IMR-90 (cell line): ENCODE data around the gene NAB2. TPM values are rescaled to one million over a fixed set of nuclear protein-coding genes. Genes with fewer than 3 reads are reported as not detected.

Source experiments
- ATAC-seq: fragments of 200-7000 bp; cut with Tn5 transposase; 2 replicates; pipeline ENCODE4 v1.9.1; 2020; ENCODE audit warnings: low read depth, mild to moderate bottlenecking, moderate library complexity
- BruUV-seq: library from RNA; stranded (reverse); fragments of 400-500 nt; replicated peaks from 2 replicates; lab custom pipeline; 2021; lab: Mats Ljungman, UMichigan
- CTCF ChIA-PET: fragments of 300-600 bp; formaldehyde crosslinking; extraction: SDS; loops from one replicate; lab custom pipeline; 2021; ENCODE audit warnings: antibody characterized with exemption; lab: Yijun Ruan, JAX
- POLR2A ChIA-PET: fragments of 300-600 bp; sonication (Branson Sonifier 250); formaldehyde crosslinking; loops from one replicate; lab custom pipeline; 2022; ENCODE audit warnings: antibody characterized with exemption; ENCODE audit not compliant: unreplicated experiment; lab: Charles Lee
- DNase-seq: peaks from one replicate; pipeline ENCODE4 v3.0.0; 2013
- H2AFZ ChIP-seq: replicated peaks from 2 replicates; pipeline ENCODE3; 2013; ENCODE audit warnings: low read length, mild to moderate bottlenecking; ENCODE audit not compliant: poor library complexity
- H2AK5ac ChIP-seq: 2 replicates; pipeline ENCODE4 v1.6.1; 2013; ENCODE audit warnings: low read depth, low read length, inconsistent platforms
- H2AK9ac ChIP-seq: replicated peaks from 2 replicates; pipeline ENCODE3; 2013; ENCODE audit warnings: mild to moderate bottlenecking, low read depth, low read length, moderate library complexity; ENCODE audit not compliant: poor library complexity
- H2BK120ac ChIP-seq: 2 replicates; pipeline ENCODE4 v1.6.1; 2013; ENCODE audit warnings: low read depth, low read length, inconsistent platforms
- H2BK15ac ChIP-seq: 3 replicates; pipeline ENCODE4 v1.6.1; 2013; ENCODE audit warnings: low read depth, low read length, inconsistent platforms
- H2BK20ac ChIP-seq: 2 replicates; pipeline ENCODE4 v1.6.1; 2013; ENCODE audit warnings: low read depth, mild to moderate bottlenecking, inconsistent platforms, low read length, moderate library complexity
- H2BK5ac ChIP-seq: 2 replicates; pipeline ENCODE4 v1.6.1; 2013; ENCODE audit warnings: mild to moderate bottlenecking, low read depth, low read length, inconsistent platforms; ENCODE audit not compliant: poor library complexity, severe bottlenecking
- H3K14ac ChIP-seq: replicated peaks from 2 replicates; pipeline ENCODE4 v1.6.1; 2013; ENCODE audit warnings: low read depth, low read length, inconsistent platforms
- H3K18ac ChIP-seq: 2 replicates; pipeline ENCODE4 v1.6.1; 2013; ENCODE audit warnings: low read depth, low read length, control low read depth
- H3K23ac ChIP-seq: 2 replicates; pipeline ENCODE4 v1.6.1; 2013; ENCODE audit warnings: low read depth, low read length, inconsistent platforms
- H3K27ac ChIP-seq: 2 replicates; pipeline ENCODE4 v1.5.1; 2013; ENCODE audit warnings: mild to moderate bottlenecking, control low read depth, low read length; ENCODE audit not compliant: insufficient read depth
- H3K27me3 ChIP-seq: 2 replicates; pipeline ENCODE4 v1.6.1; 2013; ENCODE audit warnings: low read length; ENCODE audit not compliant: control insufficient read depth, insufficient read depth
- H3K36me3 ChIP-seq: 2 replicates; pipeline ENCODE4 v1.6.1; 2013; ENCODE audit warnings: low read length, mixed read lengths; ENCODE audit not compliant: control insufficient read depth, insufficient read depth
- H3K4ac ChIP-seq: 2 replicates; pipeline ENCODE4 v1.6.1; 2013; ENCODE audit warnings: low read depth, low read length, inconsistent platforms
- H3K4me1 ChIP-seq: 2 replicates; pipeline ENCODE4 v1.6.1; 2013; ENCODE audit warnings: low read length, mixed read lengths; ENCODE audit not compliant: control insufficient read depth, insufficient read depth
- H3K4me2 ChIP-seq: 2 replicates; pipeline ENCODE4 v1.6.1; 2013; ENCODE audit warnings: low read depth, mild to moderate bottlenecking, control low read depth, low read length, moderate library complexity
- H3K4me3 ChIP-seq: 2 replicates; pipeline ENCODE4 v1.5.1; 2013; ENCODE audit warnings: low read depth, mild to moderate bottlenecking, control low read depth, low read length, moderate library complexity; ENCODE audit not compliant: insufficient read depth
- H3K56ac ChIP-seq: 2 replicates; pipeline ENCODE4 v1.6.1; 2013; ENCODE audit warnings: low read length, inconsistent platforms; ENCODE audit not compliant: insufficient read depth; ENCODE audit errors: extremely low read depth
- H3K79me1 ChIP-seq, 2 experiments: 2 replicates each; pipeline ENCODE4 v1.6.1; 2013; ENCODE audit warnings: low read length in 2 of 2, inconsistent platforms in 1 of 2, low read depth in 1 of 2
- H3K9ac ChIP-seq: 2 replicates; pipeline ENCODE4 v1.6.1; 2013; ENCODE audit warnings: low read depth, low read length, control low read depth
- H3K9me1 ChIP-seq: 2 replicates; pipeline ENCODE4 v1.6.1; 2013; ENCODE audit warnings: low read length, inconsistent platforms; ENCODE audit not compliant: insufficient read depth
- H3K9me3 ChIP-seq: 2 replicates; pipeline ENCODE4 v1.6.1; 2013; ENCODE audit warnings: low read length; ENCODE audit not compliant: control insufficient read depth, insufficient read depth
- H4K20me1 ChIP-seq: 2 replicates; pipeline ENCODE4 v1.6.1; 2013; ENCODE audit warnings: low read length, inconsistent platforms; ENCODE audit not compliant: insufficient read depth
- H4K5ac ChIP-seq: 2 replicates; pipeline ENCODE4 v1.6.1; 2013; ENCODE audit warnings: mild to moderate bottlenecking, low read depth, low read length, control low read depth
- H4K8ac ChIP-seq, 2 experiments: 2 replicates each; pipeline ENCODE4 v1.6.1; 2013; ENCODE audit warnings: low read depth in 2 of 2, low read length in 2 of 2, control low read depth in 1 of 2, inconsistent platforms in 1 of 2
- H4K91ac ChIP-seq: 2 replicates; pipeline ENCODE4 v1.6.1; 2013; ENCODE audit warnings: low read depth, low read length, inconsistent platforms; ENCODE audit not compliant: insufficient read depth
- MAZ ChIP-seq: IDR thresholded peaks from 2 replicates; pipeline ENCODE4 v1.6.1; 2012; ENCODE audit warnings: low read depth, mild to moderate bottlenecking, low read length, improper control_type of control experiment, moderate library complexity, borderline replicate concordance
- NFE2L2 ChIP-seq: fragments of 150-350 bp; IDR thresholded peaks from 2 replicates; pipeline ENCODE4 v1.6.1; 2016; ENCODE audit warnings: low read depth, mild to moderate bottlenecking, low read length
- POLR2A ChIP-seq: IDR thresholded peaks from 2 replicates; pipeline ENCODE4 v1.6.1; 2012; ENCODE audit warnings: mild to moderate bottlenecking, low read depth, low read length
- RAD21 ChIP-seq: IDR thresholded peaks from 2 replicates; pipeline ENCODE4 v1.6.1; 2012; ENCODE audit warnings: low read length, improper control_type of control experiment
- SMC3 ChIP-seq: fragments of 150-350 bp; IDR thresholded peaks from 2 replicates; pipeline ENCODE4 v1.6.1; 2016; ENCODE audit warnings: low read depth, mild to moderate bottlenecking, antibody characterized with exemption, low read length, moderate library complexity
- WGBS, 2 experiments: methylation state at CpG; one replicate each; pipeline versions ENCODE4 v1.1.5 to v1.1.7; 2013; ENCODE audit warnings: missing lambda C conversion rate in 2 of 2; ENCODE audit not compliant: insufficient read length in 1 of 2; ENCODE audit errors: extremely low coverage in 2 of 2; 5-methylcytosine and 5-hydroxymethylcytosine counted together
- dilution Hi-C: fragments of 300-500 bp; cut with HindIII; formaldehyde crosslinking; loops from one replicate; pipeline ENCODE4 v1.14.3; 2018; ENCODE audit warnings: low sequenced_read_pairs; ENCODE audit not compliant: unreplicated experiment
- in situ Hi-C: fragments of 300-500 bp; cut with MboI; formaldehyde crosslinking; loops from 3 replicates; pipeline ENCODE4 v1.14.3; 2019; ENCODE audit warnings: low sequenced_read_pairs, inconsistent platforms, mixed read lengths
- intact Hi-C: fragments of 100-400 bp; cut with micrococcal nuclease; formaldehyde crosslinking; loops from 2 replicates; pipeline ENCODE4 v1.10.0; 2022
- polyA plus RNA-seq, 3 experiments: library from polyadenylated mRNA; depleted of rRNA; stranded (reverse); fragments of >200 nt; gene quantifications; 2 replicates each; pipeline ENCODE4 v1.2.3, GENCODE V29; 2012; ENCODE audit warnings: low replicate concordance in 1 of 3
- total RNA-seq: library from RNA; depleted of rRNA; stranded (reverse); fragments of >200 nt; gene quantifications from 2 replicates; pipeline ENCODE4 v1.2.3, GENCODE V29; 2012
- TF ChIP-seq, protein P1 (sequence below): fragments of 150-350 bp; IDR thresholded peaks from 2 replicates; pipeline ENCODE4 v1.6.1; 2016; ENCODE audit warnings: low read depth, mild to moderate bottlenecking, low read length, moderate library complexity, borderline replicate concordance

NAB2 gene
- total and polyA plus RNA-seq, 2 of the 4 experiments (the other 2 are of a cell fraction), result 65.1 to 68.8 TPM

DNA sequence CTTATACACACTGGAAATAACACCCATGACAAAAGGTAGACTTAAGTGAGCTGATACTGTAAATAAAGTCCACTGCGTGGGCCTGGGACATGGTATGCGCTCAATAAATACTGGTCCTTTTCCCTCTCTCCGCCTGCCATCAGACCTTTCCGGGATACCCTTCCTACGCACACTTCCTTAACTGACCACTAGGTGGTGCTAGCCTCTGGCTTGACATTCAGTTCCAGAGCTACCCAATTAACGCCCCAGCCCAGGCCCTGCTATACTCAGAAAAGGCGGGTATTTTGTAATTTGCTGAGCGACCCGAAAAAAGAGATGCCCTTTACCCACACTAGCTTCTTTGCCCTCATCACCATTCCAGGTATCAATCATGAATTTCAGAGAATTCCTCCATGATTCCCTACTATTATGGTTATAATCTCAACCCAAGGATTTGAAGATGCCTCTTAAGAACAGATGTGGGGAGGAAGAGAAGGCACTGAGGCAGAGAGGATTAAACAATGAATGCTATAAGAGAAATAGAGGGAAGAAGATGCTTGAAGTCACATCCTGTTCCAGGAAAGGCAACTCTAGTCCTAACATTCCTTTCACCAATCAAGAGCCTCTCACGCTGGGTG is 35.5 kb downstream of the NAB2 start (continued):
- TF ChIP-seq NFE2L2, result no peak

- no peak overlapping the region for H3K4me2 ChIP-seq
- H3K36me3 ChIP-seq, result peaks cover under 1% of the 10 kb centered on the region; the same call in 1 of the 2 replicates
- H3K4me3 ChIP-seq, result no peak overlapping the region
- no peak overlapping the region for H3K4ac ChIP-seq
- H3K18ac ChIP-seq, result no peak overlapping the region
- H2BK15ac ChIP-seq, result no peak overlapping the region
- POLR2A ChIA-PET, result no interaction called here
- intact Hi-C loops (no loop called here), in situ Hi-C loops (no loop called here), dilution Hi-C loops (no loop called here)
- H4K20me1 ChIP-seq, result peaks cover 15% of the 10 kb centered on the region; the same call in 1 of the 2 replicates
- no peak overlapping the region for H3K56ac ChIP-seq
- no peak overlapping the region for H2AK9ac ChIP-seq
- H4K5ac ChIP-seq, result no peak overlapping the region
- H2BK120ac ChIP-seq, result no peak overlapping the region
- BruUV-seq, result no TSS peak
- TF ChIP-seq SMC3 (no peak), RAD21 (no peak), MAZ (no peak), POLR2A (no peak)
- TF ChIP-seq, protein P1, sequence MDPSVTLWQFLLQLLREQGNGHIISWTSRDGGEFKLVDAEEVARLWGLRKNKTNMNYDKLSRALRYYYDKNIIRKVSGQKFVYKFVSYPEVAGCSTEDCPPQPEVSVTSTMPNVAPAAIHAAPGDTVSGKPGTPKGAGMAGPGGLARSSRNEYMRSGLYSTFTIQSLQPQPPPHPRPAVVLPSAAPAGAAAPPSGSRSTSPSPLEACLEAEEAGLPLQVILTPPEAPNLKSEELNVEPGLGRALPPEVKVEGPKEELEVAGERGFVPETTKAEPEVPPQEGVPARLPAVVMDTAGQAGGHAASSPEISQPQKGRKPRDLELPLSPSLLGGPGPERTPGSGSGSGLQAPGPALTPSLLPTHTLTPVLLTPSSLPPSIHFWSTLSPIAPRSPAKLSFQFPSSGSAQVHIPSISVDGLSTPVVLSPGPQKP, result no peak
- no peak overlapping the region for H3K23ac ChIP-seq
- no peak overlapping the region for H3K27ac ChIP-seq
- 90% methylated on average over 4 of the region's 11 CpGs; no CpG with 5 or more reads in 1 of the 2 experiments for WGBS, 2 experiments
- ATAC-seq (no peak), DNase-seq (no peak)
- H3K9me1 ChIP-seq, result no peaks in the 10 kb centered on the region
- no peak overlapping the region for H3K9ac ChIP-seq
- H2AFZ ChIP-seq, result no peak overlapping the region
- H3K9me3 ChIP-seq, result no peaks in the 10 kb centered on the region; the same call in 1 of the 2 replicates
- no peak overlapping the region for H2AK5ac ChIP-seq
- no peak overlapping the region for H2BK5ac ChIP-seq
- no peak overlapping the region for H4K8ac ChIP-seq
- H3K27me3 ChIP-seq, result no peaks in the 10 kb centered on the region
- H3K4me1 ChIP-seq, result peaks cover under 1% of the 10 kb centered on the region; the same call in 1 of the 2 replicates
- no peak overlapping the region for H2BK20ac ChIP-seq
- peaks cover 0 to 18% of the 10 kb centered on the region in 2 experiments; a peak in 2 of 4 replicates for H3K79me1 ChIP-seq
- no peak overlapping the region for H3K14ac ChIP-seq
- CTCF ChIA-PET, result interaction anchor here (0.6 to 0.7 kb wide), 2 partner anchors 26 to 31 kb away, joined by 3 to 4 read pairs; no protein-coding TSS in a partner anchor
- no peak overlapping the region for H4K91ac ChIP-seq
Observed at GRCh38 chr12:57126061-57126460, 37.1 kb downstream of the NAB2 start.
